HG02763 (cell line): Measurements from ENCODE around the gene KPNA3.
A peak's percentile ranks its signal among the peaks of the same experiment; 100 is the strongest.
"Not testable (repeated sequence)": the region's sequence is repeated elsewhere in the genome, so short reads cannot be mapped to it uniquely, and the experiment has no call there.

Source experiments
- ATAC-seq: cut with Tn5 transposase; IDR thresholded peaks from one replicate; pipeline ENCODE4 v1.9.1; 2021; ENCODE audit warnings: mild to moderate bottlenecking, moderate library complexity; ENCODE audit not compliant: unreplicated experiment

KPNA3 gene

DNA sequence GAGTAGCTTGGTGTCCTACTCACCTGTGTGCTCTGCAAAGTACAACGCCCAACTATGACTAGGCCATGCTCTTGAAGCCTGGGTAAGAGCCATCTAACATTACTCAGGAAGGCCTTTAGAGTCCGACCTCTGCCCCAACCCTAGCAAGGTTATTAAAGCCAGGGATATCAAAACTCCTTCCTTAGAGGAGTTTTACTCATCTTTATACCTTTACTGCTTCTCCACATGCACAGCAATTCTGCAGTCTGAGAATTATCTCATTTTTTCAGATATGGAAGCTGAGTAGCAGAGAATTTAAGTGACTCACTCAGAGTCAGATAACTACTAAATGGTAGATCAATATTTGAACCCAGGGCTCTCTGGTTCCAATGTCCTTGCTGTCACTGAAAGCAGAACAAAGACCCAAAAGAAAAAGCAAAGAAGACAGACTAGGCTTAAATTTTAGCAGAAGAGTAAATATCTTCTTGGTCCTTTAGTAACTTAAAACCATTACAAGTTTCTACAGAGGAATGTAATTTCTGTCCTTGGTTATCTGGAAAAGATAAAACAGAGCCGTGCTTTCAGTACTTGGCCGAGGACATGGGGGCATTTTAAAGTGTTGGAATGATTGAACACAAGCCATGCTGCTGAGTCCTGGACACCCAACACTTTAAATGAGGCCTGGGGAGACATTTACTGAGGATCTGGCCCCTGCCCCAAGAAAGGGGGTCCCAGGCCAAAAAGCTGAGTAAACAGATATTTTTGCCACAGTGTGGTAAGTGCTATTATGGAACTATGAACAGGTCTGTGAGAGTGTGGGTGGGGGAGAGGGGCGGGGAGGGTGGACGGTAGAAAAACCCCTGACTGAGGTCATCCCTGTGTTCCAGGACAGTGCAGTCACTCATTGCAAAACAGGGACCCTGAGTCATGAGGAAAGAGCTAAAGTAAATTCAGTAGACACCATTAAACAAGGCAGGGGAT is 18.4 kb upstream of the KPNA3 start:
- no peak for ATAC-seq

GRCh38 chr13:49807681-49808080 is 15.2 kb upstream of the KPNA3 start:
- no peak for ATAC-seq

- no peak for ATAC-seq
Measured at GRCh38 chr13:49806126-49806536, 13.6 kb upstream of the KPNA3 start.

GRCh38 chr13:49803047-49803446 is 10.6 kb upstream of the KPNA3 start:
- ATAC-seq: not testable (repeated sequence)

DNA sequence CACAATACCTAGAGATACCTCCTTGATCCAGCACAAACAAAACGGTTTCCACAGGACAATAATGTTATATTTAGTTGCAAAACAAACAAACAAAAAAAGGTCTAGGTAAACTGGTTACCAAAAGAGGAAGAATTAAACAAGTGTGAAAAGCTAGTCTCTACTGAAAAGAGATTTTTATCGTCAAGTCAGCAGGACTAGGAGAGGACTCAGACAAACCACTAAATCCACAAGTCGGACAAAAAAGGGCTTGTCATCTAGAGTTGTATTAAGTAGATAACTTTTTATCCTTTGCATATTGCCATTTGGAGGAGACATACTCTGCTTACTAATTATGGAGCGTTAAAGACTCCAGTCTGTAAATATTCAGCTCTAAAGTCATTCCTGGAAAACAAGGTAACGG is 9.9 kb upstream of the KPNA3 start:
- no peak for ATAC-seq

DNA sequence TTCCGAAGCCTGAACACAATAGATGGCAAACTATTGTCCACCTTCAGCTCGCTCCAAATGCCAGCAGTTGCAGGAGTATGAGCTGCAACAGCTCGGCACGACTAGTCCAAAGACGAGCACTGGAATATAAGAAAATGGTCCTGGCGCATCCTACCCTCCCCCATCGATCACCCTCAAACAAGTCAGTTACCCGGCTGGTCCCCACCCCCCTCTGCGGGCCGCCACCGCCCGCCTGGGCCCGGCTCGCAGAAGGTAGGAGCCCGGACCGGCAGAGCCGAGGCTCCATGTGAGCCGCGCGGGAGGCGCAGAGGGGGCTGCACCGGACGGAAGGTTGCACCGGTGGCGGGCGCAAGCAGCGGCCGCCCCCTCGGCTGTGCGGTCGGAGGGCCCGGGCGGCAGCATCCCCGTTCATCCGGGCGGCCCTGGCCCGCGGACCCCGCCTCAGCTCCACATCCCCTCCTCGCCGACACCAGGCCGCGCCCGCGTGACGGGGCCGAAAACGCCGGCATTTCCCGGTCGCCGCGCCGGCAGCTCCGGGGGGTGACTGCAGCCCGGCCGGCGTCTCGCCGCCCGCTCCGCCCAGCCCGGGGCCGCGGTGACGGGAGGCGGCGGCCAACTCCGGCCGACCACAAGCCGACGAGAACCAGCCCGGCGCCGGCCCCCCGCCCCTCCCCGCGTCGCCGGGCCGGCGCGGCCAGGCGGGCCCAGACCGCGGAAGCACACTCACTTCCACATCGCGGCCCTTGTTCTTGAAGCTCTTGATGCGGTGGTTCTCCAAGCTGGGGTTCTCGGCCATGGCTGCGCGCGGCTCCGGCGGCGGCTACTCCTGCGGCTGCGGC is 552 bp downstream of the KPNA3 start:
- peak; percentile 17 for ATAC-seq

GRCh38 chr13:49791315-49791710 is 1.2 kb downstream of the KPNA3 start:
- ATAC-seq: no peak

- ATAC-seq: no peak
Measured at GRCh38 chr13:49789968-49790367, 2.5 kb downstream of the KPNA3 start.

GRCh38 chr13:49786401-49787008 is 6.0 kb downstream of the KPNA3 start:
- no peak for ATAC-seq

GRCh38 chr13:49784886-49785570 is 7.5 kb downstream of the KPNA3 start:
- no peak for ATAC-seq

- no peak for ATAC-seq
Measured at GRCh38 chr13:49783865-49784264, 8.6 kb downstream of the KPNA3 start.

GRCh38 chr13:49782784-49783183 is 9.7 kb downstream of the KPNA3 start:
- ATAC-seq: no peak

GRCh38 chr13:49781806-49782205 is 10.7 kb downstream of the KPNA3 start:
- no peak for ATAC-seq

GRCh38 chr13:49779721-49780120 is 12.8 kb downstream of the KPNA3 start:
- no peak for ATAC-seq

- no peak for ATAC-seq
Measured at GRCh38 chr13:49777746-49778614, 14.5 kb downstream of the KPNA3 start.

DNA sequence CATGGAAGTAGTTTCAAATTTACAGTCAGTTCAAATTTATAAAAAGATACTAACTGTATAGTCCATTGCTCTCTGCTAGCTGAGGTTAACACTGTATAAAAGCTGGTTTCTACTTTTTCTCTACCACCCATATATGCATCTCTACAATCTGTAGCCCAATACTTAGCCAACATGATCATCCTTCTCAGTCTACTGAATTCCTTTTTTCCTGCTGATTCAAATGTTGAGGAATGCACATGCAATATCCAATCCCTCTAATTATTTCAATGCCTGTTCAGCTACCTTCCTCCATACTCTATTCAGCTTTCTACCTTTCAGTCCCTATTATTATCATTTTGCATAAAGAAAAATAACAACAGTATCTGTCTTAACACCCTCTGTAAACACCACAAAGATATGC is 15.6 kb downstream of the KPNA3 start:
- no peak for ATAC-seq

DNA sequence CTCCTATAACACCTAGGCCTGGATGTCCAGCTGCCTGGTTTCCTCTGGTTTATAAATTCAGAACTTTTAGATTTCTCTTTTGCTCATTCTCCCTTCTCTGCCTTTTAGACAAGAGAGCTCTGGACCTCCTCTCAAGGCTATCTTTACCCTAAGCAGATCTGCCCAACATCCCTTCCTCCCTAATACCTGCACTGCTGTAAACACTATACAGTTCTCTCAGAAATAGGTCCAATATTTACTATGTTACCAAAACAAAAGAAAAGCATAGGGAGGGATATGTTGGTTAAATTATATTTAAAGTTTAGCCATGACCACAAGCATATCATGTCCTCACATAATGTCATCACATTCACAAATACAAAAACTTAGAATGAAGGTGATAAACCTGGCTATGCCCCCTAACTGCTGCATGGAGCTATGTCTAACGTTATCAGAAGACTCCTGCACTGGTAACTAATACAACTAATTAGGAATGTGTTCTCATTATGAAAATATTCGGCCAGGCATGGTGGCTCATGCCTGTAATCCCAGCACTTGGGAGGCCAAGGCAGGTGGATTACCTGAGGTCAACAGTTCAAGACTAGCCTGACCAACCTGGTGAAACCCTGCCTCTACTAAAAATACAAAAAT is 18.0 kb downstream of the KPNA3 start:
- no peak for ATAC-seq

DNA sequence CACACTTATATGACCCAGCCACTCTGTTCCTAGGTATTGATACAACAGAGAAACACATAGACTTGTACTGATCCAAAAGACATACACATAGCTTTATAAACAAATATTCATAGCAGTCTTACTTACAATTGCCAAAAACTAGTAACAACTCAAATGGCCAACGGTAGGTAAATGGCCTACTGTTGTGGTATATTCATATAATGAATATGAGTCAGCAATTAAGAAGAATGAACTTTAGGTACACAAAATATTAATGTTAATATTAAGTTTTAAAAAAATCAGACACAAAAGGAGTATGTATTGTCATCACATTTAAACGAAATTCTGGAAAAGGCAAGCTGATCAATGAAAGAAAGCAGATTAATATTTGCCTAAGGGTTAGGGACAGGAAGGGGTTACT is 19.7 kb downstream of the KPNA3 start:
- ATAC-seq: no peak

DNA sequence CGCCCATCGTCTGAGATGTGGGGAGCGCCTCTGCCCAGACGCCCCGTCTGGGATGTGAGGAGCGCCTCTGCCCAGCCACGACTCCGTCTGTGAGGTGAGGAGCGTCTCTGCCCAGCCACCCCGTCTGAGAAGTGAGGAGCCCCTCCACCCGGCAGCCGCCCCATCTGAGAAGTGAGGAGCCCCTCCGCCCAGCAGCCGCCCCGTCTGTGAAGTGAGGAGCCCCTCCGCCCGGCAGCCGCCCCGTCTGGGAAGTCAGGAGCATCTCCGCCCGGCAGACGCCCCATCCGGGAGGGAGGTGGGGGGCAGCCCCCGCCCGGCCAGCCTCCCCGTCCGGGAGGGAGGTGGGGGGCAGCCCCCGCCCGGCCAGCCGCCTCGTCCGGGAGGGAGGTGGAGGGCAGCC is 30.7 kb downstream of the KPNA3 start:
- not testable (repeated sequence) for ATAC-seq
